Ishikawa (cell line): ENCODE measurements around the gene ZBTB21.

Source experiments
- CEBPB ChIP-seq: IDR thresholded peaks from 2 replicates; pipeline ENCODE4 v1.6.1; 2012
- CREB1 ChIP-seq: IDR thresholded peaks from 2 replicates; pipeline ENCODE4 v1.6.1; 2012; ENCODE audit warnings: low read depth
- EGR1 ChIP-seq: IDR thresholded peaks from 2 replicates; pipeline ENCODE4 v1.6.1; 2012
- EP300 ChIP-seq: IDR thresholded peaks from 2 replicates; pipeline ENCODE4 v1.6.1; 2012; ENCODE audit warnings: borderline replicate concordance
- FOXM1 ChIP-seq: IDR thresholded peaks from 2 replicates; pipeline ENCODE4 v1.6.1; 2012; ENCODE audit warnings: low read depth, borderline replicate concordance
- NFIC ChIP-seq: IDR thresholded peaks from 2 replicates; pipeline ENCODE4 v1.6.1; 2012
- RAD21 ChIP-seq: IDR thresholded peaks from 2 replicates; pipeline ENCODE4 v1.6.1; 2012; ENCODE audit warnings: low read depth
- TAF1 ChIP-seq: IDR thresholded peaks from 2 replicates; pipeline ENCODE4 v1.6.1; 2012; ENCODE audit warnings: low read depth, mild to moderate bottlenecking
- TCF12 ChIP-seq: IDR thresholded peaks from 2 replicates; pipeline ENCODE4 v1.6.1; 2012; ENCODE audit warnings: low read depth
- TEAD4 ChIP-seq: IDR thresholded peaks from 2 replicates; pipeline ENCODE4 v1.6.1; 2012
- YY1 ChIP-seq: IDR thresholded peaks from 2 replicates; pipeline ENCODE4 v1.6.1; 2012; ENCODE audit warnings: low read depth
- ZBTB7A ChIP-seq: IDR thresholded peaks from 2 replicates; pipeline ENCODE4 v1.6.1; 2012; ENCODE audit warnings: low read depth
- TF ChIP-seq, protein P1 (sequence below): IDR thresholded peaks from 2 replicates; pipeline ENCODE4 v1.6.1; 2012; ENCODE audit warnings: low read depth, mild to moderate bottlenecking
- TF ChIP-seq, protein P2 (sequence below): IDR thresholded peaks from 2 replicates; pipeline ENCODE4 v1.6.1; 2012
- TF ChIP-seq, protein P3 (sequence below): IDR thresholded peaks from 2 replicates; pipeline ENCODE4 v1.6.1; 2012

ZBTB21 gene

DNA sequence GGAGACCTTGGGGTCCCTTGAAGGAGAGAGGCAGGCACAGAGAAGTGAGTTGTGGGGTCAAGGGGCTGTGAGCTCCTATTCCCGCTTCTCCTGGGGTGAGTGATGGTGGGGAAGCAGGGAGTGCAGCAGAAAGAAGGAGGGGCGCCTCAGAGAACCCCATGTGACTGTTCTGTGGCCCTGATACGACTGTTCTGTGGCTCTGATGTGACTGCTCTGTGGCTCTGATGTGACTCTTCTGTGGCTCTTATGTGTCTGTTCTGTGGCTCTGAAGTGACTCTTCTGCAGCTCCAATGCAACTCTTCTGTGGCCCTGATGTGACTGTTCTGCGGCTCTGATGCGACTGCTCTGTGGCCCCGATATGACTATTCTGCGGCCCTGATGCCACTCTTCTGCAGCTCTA is 31.1 kb upstream of the ZBTB21 start:
- TF ChIP-seq RAD21 (no peak), ZBTB7A (no peak), TEAD4 (no peak), CEBPB (no peak), TAF1 (no peak), NFIC (no peak), TCF12 (no peak), EGR1 (no peak)
- TF ChIP-seq, protein P1, sequence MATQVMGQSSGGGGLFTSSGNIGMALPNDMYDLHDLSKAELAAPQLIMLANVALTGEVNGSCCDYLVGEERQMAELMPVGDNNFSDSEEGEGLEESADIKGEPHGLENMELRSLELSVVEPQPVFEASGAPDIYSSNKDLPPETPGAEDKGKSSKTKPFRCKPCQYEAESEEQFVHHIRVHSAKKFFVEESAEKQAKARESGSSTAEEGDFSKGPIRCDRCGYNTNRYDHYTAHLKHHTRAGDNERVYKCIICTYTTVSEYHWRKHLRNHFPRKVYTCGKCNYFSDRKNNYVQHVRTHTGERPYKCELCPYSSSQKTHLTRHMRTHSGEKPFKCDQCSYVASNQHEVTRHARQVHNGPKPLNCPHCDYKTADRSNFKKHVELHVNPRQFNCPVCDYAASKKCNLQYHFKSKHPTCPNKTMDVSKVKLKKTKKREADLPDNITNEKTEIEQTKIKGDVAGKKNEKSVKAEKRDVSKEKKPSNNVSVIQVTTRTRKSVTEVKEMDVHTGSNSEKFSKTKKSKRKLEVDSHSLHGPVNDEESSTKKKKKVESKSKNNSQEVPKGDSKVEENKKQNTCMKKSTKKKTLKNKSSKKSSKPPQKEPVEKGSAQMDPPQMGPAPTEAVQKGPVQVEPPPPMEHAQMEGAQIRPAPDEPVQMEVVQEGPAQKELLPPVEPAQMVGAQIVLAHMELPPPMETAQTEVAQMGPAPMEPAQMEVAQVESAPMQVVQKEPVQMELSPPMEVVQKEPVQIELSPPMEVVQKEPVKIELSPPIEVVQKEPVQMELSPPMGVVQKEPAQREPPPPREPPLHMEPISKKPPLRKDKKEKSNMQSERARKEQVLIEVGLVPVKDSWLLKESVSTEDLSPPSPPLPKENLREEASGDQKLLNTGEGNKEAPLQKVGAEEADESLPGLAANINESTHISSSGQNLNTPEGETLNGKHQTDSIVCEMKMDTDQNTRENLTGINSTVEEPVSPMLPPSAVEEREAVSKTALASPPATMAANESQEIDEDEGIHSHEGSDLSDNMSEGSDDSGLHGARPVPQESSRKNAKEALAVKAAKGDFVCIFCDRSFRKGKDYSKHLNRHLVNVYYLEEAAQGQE = no peak
- TF ChIP-seq, protein P2, sequence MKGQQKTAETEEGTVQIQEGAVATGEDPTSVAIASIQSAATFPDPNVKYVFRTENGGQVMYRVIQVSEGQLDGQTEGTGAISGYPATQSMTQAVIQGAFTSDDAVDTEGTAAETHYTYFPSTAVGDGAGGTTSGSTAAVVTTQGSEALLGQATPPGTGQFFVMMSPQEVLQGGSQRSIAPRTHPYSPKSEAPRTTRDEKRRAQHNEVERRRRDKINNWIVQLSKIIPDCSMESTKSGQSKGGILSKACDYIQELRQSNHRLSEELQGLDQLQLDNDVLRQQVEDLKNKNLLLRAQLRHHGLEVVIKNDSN = no peak

GRCh38 chr21:42040411-42041180 is 30.4 kb upstream of the ZBTB21 start:
- TF ChIP-seq RAD21 (no peak), EGR1 (no peak), TAF1 (no peak), EP300 (no peak), ZBTB7A (no peak), CEBPB (peak; percentile 75; the same call in 1 of the 2 replicates), FOXM1 (no peak)
- TF ChIP-seq, protein P2 = no peak

GRCh38 chr21:42039911-42040351 is 29.8 kb upstream of the ZBTB21 start:
- TF ChIP-seq ZBTB7A = no peak

GRCh38 chr21:42039470-42039901 is 29.3 kb upstream of the ZBTB21 start:
- TF ChIP-seq TCF12 = no peak
- TF ChIP-seq CEBPB = no peak
- TF ChIP-seq, protein P3, sequence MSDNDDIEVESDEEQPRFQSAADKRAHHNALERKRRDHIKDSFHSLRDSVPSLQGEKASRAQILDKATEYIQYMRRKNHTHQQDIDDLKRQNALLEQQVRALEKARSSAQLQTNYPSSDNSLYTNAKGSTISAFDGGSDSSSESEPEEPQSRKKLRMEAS = no peak
- no peak for TF ChIP-seq EP300

GRCh38 chr21:42038826-42039425 is 28.8 kb upstream of the ZBTB21 start:
- TF ChIP-seq, protein P1 = no peak
- TF ChIP-seq TEAD4 = no peak
- TF ChIP-seq, protein P3 = no peak
- no peak for TF ChIP-seq ZBTB7A
- no peak for TF ChIP-seq CEBPB
- no peak for TF ChIP-seq YY1
- no peak for TF ChIP-seq FOXM1
- TF ChIP-seq EGR1 = no peak
- no peak for TF ChIP-seq NFIC
- TF ChIP-seq RAD21 = no peak
- TF ChIP-seq, protein P2 = no peak
- TF ChIP-seq EP300 = no peak
- TF ChIP-seq TCF12 = no peak
- TF ChIP-seq CREB1 = no peak
- no peak for TF ChIP-seq TAF1

- TF ChIP-seq RAD21 (no peak), TAF1 (no peak), YY1 (no peak), ZBTB7A (no peak), TCF12 (no peak), FOXM1 (no peak), CEBPB (no peak), EP300 (no peak), EGR1 (no peak), NFIC (no peak), TEAD4 (no peak), CREB1 (no peak)
- TF ChIP-seq, protein P2 = no peak
- TF ChIP-seq, protein P1 = no peak
- TF ChIP-seq, protein P3 = no peak
These were observed 28.2 kb upstream of the ZBTB21 start for GRCh38 chr21:42038393-42038792.
